ENCODE results near the gene FOXO6.

FOXO6 gene

GRCh38 chr1:41341772-41342562 is 19.3 kb upstream of the FOXO6 start:
- no peaks in the 10 kb centered on the region for H3K4me1 Mint-ChIP-seq
- H3K4me3 Mint-ChIP-seq = no peak overlapping the region
- H3K36me3 Mint-ChIP-seq = peaks cover 3% of the 10 kb centered on the region
- H3K27ac Mint-ChIP-seq = no peak overlapping the region
- peaks cover 12% of the 10 kb centered on the region for H3K27me3 Mint-ChIP-seq
- H3K9me3 Mint-ChIP-seq = peaks cover 15% of the 10 kb centered on the region

DNA sequence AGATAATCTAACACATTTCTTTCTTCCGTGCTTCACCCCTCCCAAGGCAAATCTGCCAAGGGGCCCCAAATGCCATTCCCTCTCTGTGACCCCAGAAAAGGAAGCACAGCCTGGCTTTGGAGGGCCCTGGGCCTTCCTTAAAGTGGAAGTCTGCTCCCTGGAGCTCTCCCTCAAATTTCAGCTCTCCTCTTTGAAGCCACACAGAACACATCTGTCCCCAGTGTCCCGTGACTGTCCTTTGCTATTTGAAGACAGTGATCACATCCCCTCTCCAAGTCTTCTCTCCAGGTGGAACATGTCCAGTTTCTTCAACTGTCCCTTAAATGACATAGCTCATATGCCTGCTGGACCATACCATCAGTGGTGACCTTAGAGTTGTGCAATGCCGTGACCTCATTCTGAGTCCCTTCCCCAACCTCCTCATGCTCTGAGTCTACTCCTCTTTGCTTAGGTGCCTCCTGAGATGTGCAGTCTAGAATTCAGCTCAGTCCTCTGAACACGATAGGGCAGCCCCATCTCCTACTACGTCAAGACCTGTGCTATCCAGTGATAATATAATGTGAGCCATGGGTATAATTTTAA is 18.4 kb upstream of the FOXO6 start:
- Mint-ChIP-seq H3K27me3 (peaks cover 11% of the 10 kb centered on the region), H3K9me3 (peaks cover 15% of the 10 kb centered on the region), H3K4me1 (no peaks in the 10 kb centered on the region), H3K36me3 (peaks cover 2% of the 10 kb centered on the region), H3K27ac (no peak overlapping the region), H3K4me3 (no peak overlapping the region)

GRCh38 chr1:41343790-41344699 is 17.2 kb upstream of the FOXO6 start:
- Mint-ChIP-seq H3K27ac (no peak overlapping the region), H3K4me3 (no peak overlapping the region), H3K4me1 (no peaks in the 10 kb centered on the region), H3K9me3 (peaks cover 4% of the 10 kb centered on the region), H3K27me3 (peaks cover 6% of the 10 kb centered on the region), H3K36me3 (no peaks in the 10 kb centered on the region)

DNA sequence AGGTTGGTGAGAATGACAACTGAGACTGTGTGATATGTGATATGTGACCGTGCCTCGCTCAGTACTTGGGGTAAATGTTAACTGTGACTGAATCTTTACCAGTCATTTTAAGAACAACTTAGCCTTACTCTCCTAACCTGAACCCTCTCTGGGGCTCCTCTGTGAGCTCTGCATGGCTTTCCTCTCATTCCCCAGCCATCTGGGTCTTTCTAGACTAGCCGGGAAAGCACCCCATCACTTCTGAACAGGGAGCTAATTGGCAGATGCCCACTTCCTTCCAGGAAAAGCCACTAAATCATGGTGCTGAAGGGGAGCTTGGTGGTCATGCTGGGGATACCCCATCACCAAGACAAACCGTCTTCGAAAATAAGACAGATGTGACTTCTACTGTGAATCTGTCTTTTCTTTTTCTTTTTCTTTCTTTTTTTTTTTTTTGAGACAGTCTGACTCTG is 16.5 kb upstream of the FOXO6 start:
- no peaks in the 10 kb centered on the region for H3K36me3 Mint-ChIP-seq
- no peaks in the 10 kb centered on the region for H3K9me3 Mint-ChIP-seq
- H3K4me1 Mint-ChIP-seq = no peaks in the 10 kb centered on the region
- H3K27me3 Mint-ChIP-seq = peaks cover 6% of the 10 kb centered on the region
- no peak overlapping the region for H3K4me3 Mint-ChIP-seq
- H3K27ac Mint-ChIP-seq = no peak overlapping the region

- no peak overlapping the region for H3K4me3 Mint-ChIP-seq
- H3K4me1 Mint-ChIP-seq = no peaks in the 10 kb centered on the region
- no peaks in the 10 kb centered on the region for H3K36me3 Mint-ChIP-seq
- H3K27ac Mint-ChIP-seq = no peak overlapping the region
- H3K9me3 Mint-ChIP-seq = no peaks in the 10 kb centered on the region
- H3K27me3 Mint-ChIP-seq = peaks cover 3% of the 10 kb centered on the region
Measured at GRCh38 chr1:41345434-41346075, 15.7 kb upstream of the FOXO6 start.

DNA sequence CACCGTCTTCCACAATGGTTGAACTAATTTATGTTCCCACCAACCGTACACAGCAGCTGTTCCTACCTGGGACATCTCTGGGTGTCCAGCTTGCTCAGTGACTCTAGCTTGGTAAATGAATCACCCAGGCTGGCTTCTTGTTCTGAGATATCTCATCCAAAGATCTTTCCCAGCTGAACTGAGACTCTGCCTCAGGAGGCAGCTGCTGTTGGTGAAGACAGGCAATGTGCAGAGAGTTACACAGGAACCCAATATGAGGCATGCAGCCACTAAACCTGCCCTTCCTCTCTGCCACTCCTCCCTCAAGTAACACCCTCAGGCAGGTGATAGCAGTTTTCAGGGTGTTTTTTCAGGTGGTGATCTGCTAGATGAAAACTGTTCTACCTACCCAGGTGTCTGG is 14.0 kb upstream of the FOXO6 start:
- no peak overlapping the region for H3K27ac Mint-ChIP-seq
- H3K27me3 Mint-ChIP-seq = peaks cover 3% of the 10 kb centered on the region
- no peaks in the 10 kb centered on the region for H3K4me1 Mint-ChIP-seq
- no peaks in the 10 kb centered on the region for H3K36me3 Mint-ChIP-seq
- no peaks in the 10 kb centered on the region for H3K9me3 Mint-ChIP-seq
- H3K4me3 Mint-ChIP-seq = no peak overlapping the region

GRCh38 chr1:41348394-41348793 is 12.8 kb upstream of the FOXO6 start:
- Mint-ChIP-seq H3K36me3 (no peaks in the 10 kb centered on the region), H3K4me3 (no peak overlapping the region), H3K27ac (no peak overlapping the region), H3K27me3 (peaks cover 3% of the 10 kb centered on the region), H3K4me1 (no peaks in the 10 kb centered on the region), H3K9me3 (no peaks in the 10 kb centered on the region)

DNA sequence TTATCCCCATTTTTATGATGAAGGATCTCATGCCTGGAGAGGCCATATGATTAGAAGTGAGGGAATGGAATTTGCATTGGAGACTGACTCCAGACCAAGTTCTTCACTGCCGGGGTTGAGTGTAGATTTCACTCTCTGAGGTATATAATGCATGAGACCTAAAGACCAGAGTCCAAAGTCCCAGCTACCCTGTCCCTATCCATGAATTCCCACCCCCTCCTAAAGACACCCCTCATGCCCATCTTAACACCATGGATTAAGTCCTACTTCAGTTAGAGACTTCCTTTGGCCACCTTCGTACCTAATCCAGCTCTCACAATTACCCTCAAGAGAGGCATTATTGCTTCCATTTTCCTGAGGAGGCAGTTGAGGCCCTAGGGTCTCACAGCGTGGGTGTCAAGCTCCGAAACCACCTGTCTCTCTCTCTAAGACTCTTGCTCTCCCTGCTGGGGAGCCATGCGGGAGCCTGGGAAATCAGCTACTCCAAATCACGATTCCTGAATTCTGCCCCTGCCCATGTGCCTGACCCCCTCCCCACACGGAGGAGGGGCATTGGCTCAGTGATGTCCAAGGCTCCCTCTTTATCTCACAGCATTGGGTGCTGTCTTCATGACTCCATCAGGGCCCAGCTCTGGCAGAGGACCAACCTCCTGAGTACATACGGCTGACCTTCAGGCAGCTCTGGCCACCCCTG is 11.7 kb upstream of the FOXO6 start:
- Mint-ChIP-seq H3K9me3 (no peaks in the 10 kb centered on the region), H3K27me3 (no peaks in the 10 kb centered on the region), H3K27ac (no peak overlapping the region), H3K4me3 (no peak overlapping the region), H3K4me1 (no peaks in the 10 kb centered on the region), H3K36me3 (no peaks in the 10 kb centered on the region)

DNA sequence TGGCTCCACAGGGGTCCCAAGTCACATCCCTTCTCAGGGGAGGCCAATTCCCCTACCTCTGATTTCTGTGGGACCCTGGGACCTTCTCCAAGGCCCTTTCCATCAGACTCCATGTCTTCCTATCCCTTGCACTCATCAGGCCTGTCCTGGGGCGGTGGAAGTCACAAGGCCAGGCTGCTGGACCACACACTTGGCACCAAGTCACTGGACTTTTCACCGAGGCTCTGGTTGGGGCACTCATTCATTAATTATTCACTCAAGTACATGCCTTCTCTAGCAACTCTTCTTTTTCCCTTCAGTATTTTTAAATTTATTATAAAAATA is 11.2 kb upstream of the FOXO6 start:
- Mint-ChIP-seq H3K27me3 (no peaks in the 10 kb centered on the region), H3K27ac (no peak overlapping the region), H3K4me1 (no peaks in the 10 kb centered on the region), H3K4me3 (no peak overlapping the region), H3K9me3 (no peaks in the 10 kb centered on the region), H3K36me3 (no peaks in the 10 kb centered on the region)

DNA sequence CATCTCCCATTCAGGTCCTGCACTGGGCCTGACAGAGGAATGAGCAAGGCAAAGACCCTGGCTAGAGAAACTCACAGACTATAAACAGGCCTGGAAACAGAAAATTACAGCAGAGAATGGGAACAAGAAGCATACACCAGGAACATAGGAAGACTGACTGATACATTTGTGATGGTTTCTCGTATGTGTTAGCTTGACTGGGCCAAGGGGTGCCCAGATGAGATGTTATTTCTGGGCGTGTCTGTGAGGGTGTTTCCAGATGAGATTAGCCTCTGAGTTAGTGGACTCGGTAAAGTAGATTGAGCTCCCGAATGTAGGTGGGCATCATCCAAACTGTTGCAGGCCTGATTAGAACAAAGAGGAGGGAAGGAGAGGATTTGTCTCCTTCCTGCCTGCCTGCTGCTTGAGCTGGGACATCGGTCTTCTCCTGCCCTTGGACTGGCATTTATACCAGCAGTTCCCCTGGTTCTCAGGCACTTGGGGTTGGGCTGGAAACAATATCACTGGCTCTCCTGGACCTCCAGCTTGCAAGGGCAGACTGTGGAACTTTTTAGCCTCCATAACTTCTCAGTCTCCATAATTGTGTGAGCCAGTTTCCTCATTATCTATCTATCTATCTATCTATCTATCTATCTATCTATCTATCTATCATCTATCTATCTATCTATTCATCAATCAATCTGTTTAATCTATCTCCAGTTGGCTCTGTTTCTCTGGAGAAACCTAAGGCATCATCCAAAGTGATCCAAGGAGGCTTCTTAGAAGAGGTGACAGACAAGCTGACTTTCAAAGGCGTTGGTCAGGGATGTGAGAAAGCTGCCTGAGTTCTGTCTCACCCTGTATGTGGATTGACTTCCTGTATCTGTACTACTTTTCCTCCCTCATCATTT is 9.7 kb upstream of the FOXO6 start:
- Mint-ChIP-seq H3K27ac (no peak overlapping the region), H3K36me3 (no peaks in the 10 kb centered on the region), H3K4me3 (no peak overlapping the region), H3K4me1 (no peaks in the 10 kb centered on the region), H3K9me3 (no peaks in the 10 kb centered on the region), H3K27me3 (no peaks in the 10 kb centered on the region)

GRCh38 chr1:41353744-41354143 is 7.5 kb upstream of the FOXO6 start:
- H3K9me3 Mint-ChIP-seq = no peaks in the 10 kb centered on the region
- H3K27ac Mint-ChIP-seq = no peak overlapping the region
- no peaks in the 10 kb centered on the region for H3K36me3 Mint-ChIP-seq
- peaks cover 3% of the 10 kb centered on the region for H3K27me3 Mint-ChIP-seq
- H3K4me1 Mint-ChIP-seq = peaks cover 4% of the 10 kb centered on the region
- H3K4me3 Mint-ChIP-seq = no peak overlapping the region

- H3K4me1 Mint-ChIP-seq = peaks cover 4% of the 10 kb centered on the region
- no peak overlapping the region for H3K4me3 Mint-ChIP-seq
- no peak overlapping the region for H3K27ac Mint-ChIP-seq
- no peaks in the 10 kb centered on the region for H3K36me3 Mint-ChIP-seq
- peaks cover 3% of the 10 kb centered on the region for H3K27me3 Mint-ChIP-seq
- no peaks in the 10 kb centered on the region for H3K9me3 Mint-ChIP-seq
Measured at GRCh38 chr1:41354956-41355355, 6.3 kb upstream of the FOXO6 start.

GRCh38 chr1:41355356-41355755 is 5.9 kb upstream of the FOXO6 start:
- Mint-ChIP-seq H3K4me3 (no peak overlapping the region), H3K27ac (peak overlapping the region; percentile 24), H3K36me3 (no peaks in the 10 kb centered on the region), H3K4me1 (peaks cover 4% of the 10 kb centered on the region), H3K27me3 (peaks cover 3% of the 10 kb centered on the region), H3K9me3 (no peaks in the 10 kb centered on the region)

GRCh38 chr1:41355761-41356160 is 5.5 kb upstream of the FOXO6 start:
- Mint-ChIP-seq H3K27me3 (peaks cover 3% of the 10 kb centered on the region), H3K36me3 (no peaks in the 10 kb centered on the region), H3K9me3 (no peaks in the 10 kb centered on the region), H3K4me1 (peaks cover 8% of the 10 kb centered on the region), H3K4me3 (no peak overlapping the region), H3K27ac (no peak overlapping the region)

Measured in activated naive CD4-positive, alpha-beta T cell treated with anti-CD3 and anti-CD28 coated beads, Interleukin-2, amount 50 U/mL, for 24 hours (primary cell).